HCT116 (cell line): ENCODE data around the gene CARMIL1. TPM values are rescaled to one million over a fixed set of nuclear protein-coding genes. Genes with fewer than 3 reads are reported as not detected.

Source experiments
- ATAC-seq: fragments of 200-7000 bp; cut with Tn5 transposase; 2 replicates; pipeline ENCODE4 v1.9.1; 2020; ENCODE audit warnings: mild to moderate bottlenecking, moderate library complexity
- BruUV-seq: library from RNA; stranded (reverse); fragments of 400-500 nt; replicated peaks from 2 replicates; lab custom pipeline; 2021; lab: Mats Ljungman, UMichigan
- CTCF ChIA-PET: fragments of 300-600 bp; sonication (Branson Sonifier 250); formaldehyde crosslinking; loops from one replicate; lab custom pipeline; 2021; ENCODE audit warnings: antibody characterized with exemption; lab: Charles Lee
- POLR2A ChIA-PET: fragments of 300-600, 350-600 bp; sonication (Branson Sonifier 250); formaldehyde crosslinking; loops from one replicate; lab custom pipeline; 2021; ENCODE audit warnings: antibody characterized with exemption; lab: Charles Lee
- RAD21 ChIA-PET, 2 experiments: fragments of 300-600 bp; sonication (Branson Sonifier 250); formaldehyde crosslinking; loops; one replicate each; lab custom pipeline; 2023; ENCODE audit warnings: low total read pairs in 2 of 2; ENCODE audit not compliant: uncharacterized antibody in 2 of 2, unreplicated experiment in 2 of 2, low non-redundant PET in 1 of 2; lab: Charles Lee
- DNase-seq: peaks from one replicate; pipeline ENCODE4 v3.0.0-alpha.2; 2010; ENCODE audit warnings: low read depth, low spot score
- H2AFZ ChIP-seq: fragments of 200-600 bp; shearing (Covaris generic), sonication (generic); 2 replicates; pipeline ENCODE4 v1.6.1; 2017; ENCODE audit warnings: low read depth, mixed run types, mixed read lengths, antibody characterized with exemption, low read length; ENCODE audit not compliant: poor library complexity, severe bottlenecking
- H3K27ac ChIP-seq: 2 replicates; pipeline ENCODE4 v1.5.1; 2012; ENCODE audit warnings: low read depth, low read length
- H3K27me3 ChIP-seq: fragments of 200-600 bp; sonication (generic); 2 replicates; pipeline ENCODE4 v1.6.1; 2016; ENCODE audit warnings: mixed run types, low read length, mixed read lengths; ENCODE audit not compliant: insufficient read depth
- H3K36me3 ChIP-seq, 2 experiments: fragments of 200-500 bp in 1 of 2; fragments of 200-600 bp in 1 of 2; sonication (Bioruptor generic) in 1 of 2; sonication (generic) in 1 of 2; 2 replicates each; pipeline versions ENCODE4 v1.5.1 to v1.6.1; 2014 to 2016; ENCODE audit warnings: low read length in 2 of 2, inconsistent platforms in 1 of 2, mixed read lengths in 1 of 2, mixed run types in 1 of 2; ENCODE audit not compliant: insufficient read depth in 2 of 2, control insufficient read depth in 1 of 2
- H3K4me1 ChIP-seq, 2 experiments: fragments of 200-600 bp in 1 of 2; sonication (generic) in 1 of 2; 2 replicates each; pipeline versions ENCODE4 v1.5.1 to v1.6.1; 2012 to 2017; ENCODE audit warnings: low read length in 2 of 2, inconsistent platforms in 1 of 2, mild to moderate bottlenecking in 1 of 2, mixed read lengths in 1 of 2, mixed run types in 1 of 2, moderate library complexity in 1 of 2; ENCODE audit not compliant: insufficient read depth in 2 of 2, control insufficient read depth in 1 of 2
- H3K4me2 ChIP-seq: fragments of 200-600 bp; sonication (generic); 2 replicates; pipeline ENCODE4 v1.6.1; 2017; ENCODE audit warnings: mixed run types, low read length, mixed read lengths
- H3K4me3 ChIP-seq, 2 experiments: fragments of 200-600 bp in 1 of 2; sonication (generic) in 1 of 2; replicated peaks in 1 of 2; 2 replicates each; pipeline ENCODE4 v1.5.1; 2011 to 2016; ENCODE audit warnings: low read length in 2 of 2, control low read depth in 1 of 2, low read depth in 1 of 2, mild to moderate bottlenecking in 1 of 2, mixed read lengths in 1 of 2, mixed run types in 1 of 2
- H3K79me2 ChIP-seq: fragments of 200-600 bp; sonication (generic); 2 replicates; pipeline ENCODE4 v1.6.1; 2017; ENCODE audit warnings: mild to moderate bottlenecking, mixed run types, low read length, moderate library complexity, mixed read lengths; ENCODE audit not compliant: insufficient read depth
- H3K9ac ChIP-seq: fragments of 200-600 bp; sonication (generic); 2 replicates; pipeline ENCODE4 v1.6.1; 2016; ENCODE audit warnings: low read length, mixed read lengths
- H3K9me2 ChIP-seq: fragments of 200-600 bp; sonication (generic), shearing (Covaris generic); 2 replicates; pipeline ENCODE4 v1.6.1; 2017; ENCODE audit warnings: mixed run types, mild to moderate bottlenecking, moderate library complexity; ENCODE audit not compliant: insufficient read depth
- H3K9me3 ChIP-seq, 2 experiments: fragments of 200-500 bp in 1 of 2; fragments of 200-600 bp in 1 of 2; sonication (Bioruptor generic) in 1 of 2; sonication (generic) in 1 of 2; 2 replicates each; pipeline ENCODE4 v1.6.1; 2014 to 2017; ENCODE audit warnings: low read length in 2 of 2, mixed read lengths in 2 of 2, inconsistent platforms in 1 of 2, low read depth in 1 of 2, mild to moderate bottlenecking in 1 of 2, mixed run types in 1 of 2, moderate library complexity in 1 of 2; ENCODE audit not compliant: control insufficient read depth in 1 of 2, insufficient read depth in 1 of 2
- H4K20me1 ChIP-seq: fragments of 200-600 bp; sonication (generic), shearing (Covaris generic); 2 replicates; pipeline ENCODE4 v1.6.1; 2017; ENCODE audit warnings: mixed run types, mild to moderate bottlenecking, moderate library complexity; ENCODE audit not compliant: insufficient read depth
- CBX3 ChIP-seq: IDR thresholded peaks from 2 replicates; pipeline ENCODE4 v1.6.1; 2012; ENCODE audit warnings: low read depth
- CEBPB ChIP-seq: IDR thresholded peaks from 2 replicates; pipeline ENCODE4 v1.6.1; 2012; ENCODE audit warnings: low read depth
- CTCF ChIP-seq, 3 experiments: fragments of 200-600 bp in 1 of 3; sonication (generic) in 1 of 3; IDR thresholded peaks in 2 of 3; conservative IDR thresholded peaks in 1 of 3; 2 replicates each; pipeline ENCODE4 v1.5.1; 2012 to 2017; ENCODE audit warnings: low read depth in 2 of 3, low read length in 2 of 3, antibody characterized with exemption in 1 of 3, borderline replicate concordance in 1 of 3, control low read depth in 1 of 3, mild to moderate bottlenecking in 1 of 3, mixed read lengths in 1 of 3, mixed run types in 1 of 3, moderate library complexity in 1 of 3; ENCODE audit not compliant: insufficient read depth in 1 of 3
- ELF1 ChIP-seq: IDR thresholded peaks from 2 replicates; pipeline ENCODE4 v1.6.1; 2012; ENCODE audit warnings: low read depth, borderline replicate concordance
- EZH2phosphoT487 ChIP-seq: fragments of 200-600 bp; IDR thresholded peaks from 2 replicates; pipeline ENCODE4 v1.6.1; 2018; ENCODE audit warnings: antibody characterized with exemption, borderline replicate concordance
- FOSL1 ChIP-seq: IDR thresholded peaks from 2 replicates; pipeline ENCODE4 v1.6.1; 2012; ENCODE audit warnings: low read depth
- JUND ChIP-seq: IDR thresholded peaks from 2 replicates; pipeline ENCODE4 v1.6.1; 2012
- MAX ChIP-seq: IDR thresholded peaks from 2 replicates; pipeline ENCODE4 v1.6.1; 2012
- RAD21 ChIP-seq: IDR thresholded peaks from 2 replicates; pipeline ENCODE4 v1.6.1; 2012; ENCODE audit warnings: low read depth, mild to moderate bottlenecking
- REST ChIP-seq: IDR thresholded peaks from 2 replicates; pipeline ENCODE4 v1.6.1; 2012; ENCODE audit warnings: low read depth
- ZBTB33 ChIP-seq: IDR thresholded peaks from 2 replicates; pipeline ENCODE4 v1.6.1; 2011; ENCODE audit warnings: mild to moderate bottlenecking, low read length, moderate library complexity; ENCODE audit not compliant: insufficient replicate concordance; ENCODE audit errors: extremely low read depth
- intact Hi-C: fragments of 100-400 bp; cut with micrococcal nuclease; formaldehyde crosslinking; loops from 2 replicates; pipeline ENCODE4 v1.10.0; 2022
- total RNA-seq: library from RNA; stranded (reverse); gene quantifications from one replicate; pipeline ENCODE4 v1.2.1, GENCODE V29; 2021; ENCODE audit not compliant: unreplicated experiment

Gene CARMIL1
- total RNA-seq, 1 experiment from 2014 or later: 21.7 TPM

- no peak for TF ChIP-seq ZBTB33
- TF ChIP-seq JUND: no peak
- TF ChIP-seq CTCF (IDR thresholded peaks at IDR 0.05 in 2 of 3, conservative IDR thresholded peaks at IDR 0.05 in 1 of 3; ENCODE audit: borderline replicate concordance in 1 of 3, insufficient read depth in 1 of 3, low read depth in 2 of 3, low read length in 2 of 3): no peak
- TF ChIP-seq ELF1: no peak
- no peak for TF ChIP-seq CBX3
Measured at GRCh38 chr6:25360621-25361020, 81.4 kb downstream of the CARMIL1 start (continued).

GRCh38 chr6:25363427-25363826 lies 84.3 kb downstream of the CARMIL1 start:
- no TSS peak for BruUV-seq
- ChIA-PET POLR2A (no interaction called here), RAD21 (no interaction called here), CTCF (no interaction called here)
- Histone ChIP-seq H3K27ac (no peak overlapping the region), H3K9ac (no peak overlapping the region), H3K9me3 (no peaks in the 10 kb centered on the region), H3K4me3 (no peak overlapping the region), H3K9me2 (no peaks in the 10 kb centered on the region), H3K4me2 (no peak overlapping the region), H3K36me3 (no peaks in the 10 kb centered on the region), H3K27me3 (no peaks in the 10 kb centered on the region), H4K20me1 (peaks cover 6% of the 10 kb centered on the region; the same call in 1 of the 2 replicates), H3K4me1 (peaks cover 15 to 21% of the 10 kb centered on the region in 2 experiments; a peak in 3 of 4 replicates), H2AFZ (no peak overlapping the region), H3K79me2 (peaks cover 25% of the 10 kb centered on the region; the same call in 1 of the 2 replicates)
- no peak for DNase-seq
- no peak for ATAC-seq
- intact Hi-C loops: no loop called here
- no peak for TF ChIP-seq REST
- TF ChIP-seq MAX: no peak
- no peak for TF ChIP-seq FOSL1
- no peak for TF ChIP-seq ZBTB33
- no peak for TF ChIP-seq CEBPB
- no peak for TF ChIP-seq CBX3
- no peak for TF ChIP-seq EZH2phosphoT487
- TF ChIP-seq CTCF (IDR thresholded peaks at IDR 0.05 in 2 of 3, conservative IDR thresholded peaks at IDR 0.05 in 1 of 3; ENCODE audit: borderline replicate concordance in 1 of 3, insufficient read depth in 1 of 3, low read depth in 2 of 3, low read length in 2 of 3): no peak
- no peak for TF ChIP-seq RAD21
